Measurements from ENCODE around the gene KRTAP4-7.

- TF ChIP-seq CTCF (IDR thresholded peaks at IDR 0.05) (no peak), POLR2A (IDR thresholded peaks at IDR 0.05) (no peak)
Observed at GRCh38 chr17:41037853-41038350, 46.0 kb upstream of the KRTAP4-7 start.
